AML-193 (cell line): Measurements from ENCODE around the gene PSMA7.
"Not testable (repeated sequence)": the region's sequence is repeated elsewhere in the genome, so short reads cannot be mapped to it uniquely, and the experiment has no call there.

ENCODE experiments used
- DNase-seq, 2 experiments: peaks; one replicate each; lab custom pipeline; 2025; lab: John Stamatoyannopoulos, UW

PSMA7 gene

DNA sequence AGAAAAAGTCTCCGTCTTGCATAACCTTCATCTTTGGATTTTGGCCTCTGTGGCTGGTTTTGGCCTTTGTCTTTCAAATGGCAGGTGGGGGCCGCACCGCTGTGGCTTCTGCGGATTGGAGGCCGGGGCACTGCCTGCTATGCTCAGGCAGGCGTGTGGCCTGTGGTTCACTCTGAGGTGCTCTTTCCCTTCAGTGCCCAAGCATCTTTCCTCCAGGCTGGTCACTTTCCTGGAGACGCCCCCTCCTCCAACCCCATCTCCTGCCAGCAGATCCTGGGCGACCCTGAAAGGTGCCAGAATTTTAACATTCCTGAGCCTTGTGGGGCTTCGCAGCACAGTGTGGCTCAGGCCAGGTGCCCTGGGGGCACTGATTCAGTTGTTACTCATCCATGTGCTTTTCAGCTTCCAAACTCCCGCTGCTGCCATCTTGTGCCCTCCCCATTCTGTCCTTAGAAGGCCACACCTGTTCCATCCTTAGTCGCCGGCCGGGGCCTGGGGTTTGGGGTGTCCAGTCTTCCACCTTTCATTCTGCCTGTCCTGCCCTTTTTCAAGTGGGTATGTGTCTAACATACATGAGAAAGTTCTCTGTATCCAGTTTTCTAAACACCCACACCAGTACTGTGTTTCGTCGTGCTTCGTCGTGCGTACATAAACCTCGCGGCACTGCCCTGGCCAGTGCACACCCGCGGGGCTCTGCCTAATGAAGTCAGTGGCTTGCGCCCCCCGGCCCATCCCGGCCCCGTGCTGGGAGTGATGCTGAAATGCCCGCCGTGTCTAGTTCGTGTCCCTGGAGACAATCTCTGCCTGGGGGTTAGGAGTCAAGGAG lies 12.4 kb upstream of the PSMA7 start:
- DNase-seq = no peak

DNA sequence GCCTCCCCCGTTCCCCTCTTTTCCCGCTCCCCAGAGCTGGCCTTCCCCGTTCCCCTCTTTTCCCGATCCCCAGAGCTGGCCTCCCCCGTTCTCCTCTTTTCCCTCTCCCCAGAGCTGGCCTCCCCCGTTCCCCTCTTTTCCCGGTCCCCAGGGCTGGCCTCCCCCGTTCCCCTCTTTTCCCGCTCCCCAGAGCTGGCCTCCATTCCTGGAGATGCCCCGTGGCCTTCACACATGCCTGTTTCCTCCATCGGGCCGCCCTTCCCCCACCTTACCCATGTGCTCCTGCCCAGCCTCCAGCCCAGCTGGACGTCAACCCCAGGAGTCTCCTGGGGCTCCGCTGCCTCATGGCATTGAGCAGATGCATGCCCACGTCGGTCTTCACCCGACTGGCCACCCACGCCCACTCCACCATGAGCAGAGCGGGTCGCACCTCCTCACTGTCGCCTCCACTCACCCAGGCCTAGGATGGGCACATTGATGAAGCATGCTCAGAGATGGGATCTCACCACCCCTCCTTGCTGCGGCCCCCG lies 8.7 kb upstream of the PSMA7 start:
- DNase-seq = no peak

DNA sequence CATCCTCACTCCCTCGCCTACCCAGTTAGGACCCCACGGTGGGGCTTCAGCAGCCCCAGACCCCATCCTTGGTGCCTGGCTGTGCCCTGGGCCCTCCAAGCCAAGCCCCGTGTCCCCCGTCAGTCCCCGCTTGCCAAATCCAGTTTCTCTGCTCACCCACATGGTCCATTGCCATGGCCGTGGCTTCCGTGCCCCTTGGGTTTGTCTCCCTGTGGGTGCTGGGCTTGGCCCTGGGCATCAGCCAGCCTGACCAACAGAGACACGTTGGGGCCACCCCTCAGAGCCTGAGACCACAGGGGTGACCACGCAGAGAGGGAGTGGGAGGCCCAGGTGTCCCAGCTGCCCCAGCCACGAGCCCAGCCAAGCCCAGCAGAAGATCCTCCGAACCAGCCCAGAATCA lies 8.0 kb upstream of the PSMA7 start:
- DNase-seq = no peak

DNA sequence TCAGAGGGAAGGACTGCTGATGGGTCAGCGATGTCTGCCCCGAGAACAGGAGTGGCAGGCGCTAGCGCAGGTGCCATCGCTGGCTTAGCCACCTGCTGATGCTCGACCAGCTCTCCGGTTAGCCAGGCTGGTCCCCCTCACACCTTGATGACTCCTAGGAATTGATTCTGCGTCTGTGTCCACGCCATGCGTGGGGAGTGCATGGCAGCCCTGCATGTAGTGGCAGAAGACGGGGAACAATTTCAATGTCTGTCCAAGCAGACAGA lies 7.0 kb upstream of the PSMA7 start:
- DNase-seq = no peak

DNA sequence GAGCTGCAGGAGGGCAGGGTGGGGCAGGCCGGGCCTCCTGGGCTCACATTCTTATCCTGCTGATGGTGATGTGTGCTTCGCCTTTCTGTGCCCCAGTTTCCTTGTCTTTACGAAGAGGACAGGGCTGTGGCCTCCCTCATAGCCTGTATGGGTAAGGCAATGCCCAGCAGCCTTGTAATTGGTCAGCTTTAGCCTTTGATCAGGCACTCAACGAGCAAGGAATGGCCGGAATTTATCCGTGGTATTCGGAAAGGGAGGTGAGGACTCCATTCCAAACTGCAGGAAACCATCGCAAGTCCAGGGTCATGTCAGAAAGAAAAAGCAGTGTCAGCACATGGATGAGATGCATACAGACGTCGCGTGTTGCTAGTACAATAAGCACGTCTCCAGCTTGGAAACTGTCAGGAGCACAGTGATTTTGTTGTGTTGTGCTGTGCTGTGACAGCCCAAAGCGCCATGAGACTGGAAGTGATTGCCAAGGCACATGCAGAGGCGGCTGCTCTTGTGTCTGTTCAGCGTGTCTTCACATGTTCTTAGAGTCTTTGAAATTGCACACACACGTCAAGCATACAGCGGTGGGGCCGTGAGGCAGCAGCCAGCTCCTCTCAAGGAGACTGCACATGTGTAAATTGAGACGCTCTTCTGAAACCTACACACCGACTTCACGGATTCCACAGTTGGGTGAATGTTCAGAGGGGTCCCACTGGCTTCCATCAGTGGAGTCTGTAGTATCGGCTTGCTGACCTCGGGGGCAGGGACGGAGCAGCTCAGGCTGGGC lies 6.5 kb upstream of the PSMA7 start:
- no peak for DNase-seq

DNA sequence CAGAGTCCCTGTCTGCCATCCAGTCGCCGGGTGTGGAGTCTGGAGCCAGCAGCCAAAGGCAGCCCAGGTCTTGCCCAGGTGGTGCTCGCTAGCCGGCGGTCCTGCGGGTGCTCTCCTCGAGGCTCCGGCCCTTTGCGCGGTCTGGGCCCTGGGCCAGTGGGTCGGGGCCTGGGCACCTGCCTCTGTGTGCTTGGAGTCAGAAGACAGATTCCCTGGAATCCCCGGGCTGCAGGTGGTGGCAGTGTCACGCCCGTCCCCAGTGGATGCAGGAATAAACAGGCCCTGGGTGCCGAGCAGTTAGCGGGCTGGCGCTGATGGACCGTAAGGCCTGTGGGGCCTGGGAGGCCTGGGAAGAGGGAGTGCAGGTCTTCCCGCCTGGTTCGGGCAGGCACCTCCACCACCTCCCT lies 5.7 kb upstream of the PSMA7 start:
- DNase-seq = no peak

DNA sequence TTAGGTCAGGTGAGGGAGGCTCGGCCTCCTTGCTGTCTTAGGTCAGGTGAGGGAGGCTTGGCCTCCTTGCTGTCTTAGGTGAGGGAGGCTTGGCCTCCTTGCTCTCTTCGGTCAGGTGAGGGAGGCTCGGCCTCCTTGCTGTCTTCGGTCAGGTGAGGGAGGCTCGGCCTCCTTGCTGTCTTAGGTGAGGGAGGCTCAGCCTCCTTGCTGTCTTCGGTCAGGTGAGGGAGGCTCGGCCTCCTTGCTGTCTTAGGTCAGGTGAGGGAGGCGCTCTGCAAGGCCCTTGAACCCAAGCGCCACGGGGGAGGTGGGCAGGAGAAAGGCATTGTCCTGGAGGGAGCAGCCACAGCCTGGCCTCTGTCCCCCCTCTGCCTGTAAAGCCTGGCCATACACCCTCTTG lies 5.2 kb upstream of the PSMA7 start:
- not testable (repeated sequence) for DNase-seq

DNA sequence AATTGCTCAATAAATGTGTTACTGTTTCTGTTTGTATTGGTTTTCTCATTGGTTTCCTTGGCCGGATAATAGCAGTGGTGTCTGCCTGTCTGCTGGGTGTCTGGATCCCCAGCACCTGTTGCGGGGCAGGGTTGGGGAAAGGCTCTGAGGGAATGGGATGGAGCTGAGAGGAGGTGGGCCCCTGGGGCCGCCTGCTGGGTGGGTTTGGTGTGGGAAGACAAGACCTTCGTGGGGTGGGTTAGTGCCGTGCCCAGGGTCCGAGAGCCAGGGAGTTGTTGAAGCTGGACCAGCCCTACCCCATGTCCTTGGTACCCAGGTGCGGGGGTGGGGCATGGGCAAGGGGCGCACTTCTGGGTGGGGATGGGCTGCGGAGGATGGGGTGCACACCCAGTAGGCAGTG lies 4.3 kb upstream of the PSMA7 start:
- DNase-seq = no peak

DNA sequence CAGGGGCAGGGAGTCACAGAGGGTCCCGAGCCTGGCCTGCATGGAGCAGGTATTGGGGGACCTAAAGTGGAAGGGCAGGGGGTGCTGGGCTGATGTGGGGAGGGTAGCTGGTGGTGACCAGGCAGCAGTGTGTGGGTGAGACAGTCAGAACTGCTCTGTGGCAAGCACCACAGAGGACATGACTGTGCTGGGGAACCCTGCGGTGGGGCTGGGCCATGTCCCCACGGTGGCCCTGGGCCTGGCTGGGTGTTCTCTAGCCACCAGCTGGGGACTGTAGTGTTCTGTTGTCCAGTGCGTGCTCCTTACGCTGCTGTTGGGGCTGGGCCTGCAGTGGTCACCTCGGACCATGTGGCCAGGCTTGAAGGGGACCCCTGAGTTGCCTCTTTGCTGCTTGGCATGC lies 3.9 kb upstream of the PSMA7 start:
- DNase-seq = no peak

DNA sequence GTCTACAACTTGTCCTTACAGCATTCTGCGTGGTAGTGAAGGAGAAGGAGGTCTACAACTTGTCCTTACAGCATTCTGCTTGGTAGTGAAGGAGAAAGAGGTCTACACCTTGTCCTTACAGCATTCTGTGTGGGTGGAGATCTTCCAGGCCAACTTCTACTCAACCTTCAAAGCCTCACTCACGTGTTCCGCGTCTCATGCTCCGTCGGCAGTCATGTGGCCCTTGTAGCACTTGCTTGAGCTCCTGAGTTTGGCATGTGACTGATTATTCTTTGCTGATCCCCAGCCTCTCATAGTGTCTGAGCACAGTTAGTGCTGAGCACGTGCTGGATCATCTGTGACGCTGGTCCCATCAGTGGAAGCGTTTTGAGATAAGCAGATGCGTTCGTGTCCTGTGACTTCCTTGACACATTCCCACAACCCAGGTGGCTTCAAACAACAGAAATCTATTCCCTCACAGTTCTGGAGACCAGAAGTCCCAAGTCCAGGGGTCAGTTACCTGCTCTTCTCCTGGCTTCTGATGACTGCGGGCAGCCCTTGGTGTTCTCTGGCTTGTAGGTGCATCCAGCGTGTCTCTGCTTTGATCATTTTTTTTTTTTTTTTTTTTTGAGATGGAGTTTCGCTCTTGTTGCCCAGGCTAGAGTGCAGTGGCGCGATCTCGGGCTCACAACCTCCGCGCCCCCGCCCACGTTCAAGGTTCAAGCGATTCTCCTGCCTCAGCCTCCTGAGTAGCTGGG lies 3.0 kb upstream of the PSMA7 start:
- DNase-seq = no peak

DNA sequence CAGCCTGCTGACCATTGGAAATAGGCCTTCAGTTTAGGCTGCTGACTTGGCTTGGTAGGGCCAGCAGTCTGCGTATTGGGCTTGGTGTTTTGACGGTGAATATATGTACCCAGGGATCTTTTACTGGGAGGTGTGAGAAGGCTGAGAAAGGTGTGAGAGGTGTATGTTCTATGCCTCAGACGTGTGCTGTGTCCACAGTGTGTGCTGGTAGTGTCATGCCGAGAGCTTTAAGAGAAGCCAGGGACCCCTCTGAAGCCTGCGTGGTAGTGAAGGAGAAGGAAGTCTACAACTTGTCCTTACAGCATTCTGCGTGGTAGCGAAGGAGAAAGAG lies 2.5 kb upstream of the PSMA7 start:
- no peak for DNase-seq

DNA sequence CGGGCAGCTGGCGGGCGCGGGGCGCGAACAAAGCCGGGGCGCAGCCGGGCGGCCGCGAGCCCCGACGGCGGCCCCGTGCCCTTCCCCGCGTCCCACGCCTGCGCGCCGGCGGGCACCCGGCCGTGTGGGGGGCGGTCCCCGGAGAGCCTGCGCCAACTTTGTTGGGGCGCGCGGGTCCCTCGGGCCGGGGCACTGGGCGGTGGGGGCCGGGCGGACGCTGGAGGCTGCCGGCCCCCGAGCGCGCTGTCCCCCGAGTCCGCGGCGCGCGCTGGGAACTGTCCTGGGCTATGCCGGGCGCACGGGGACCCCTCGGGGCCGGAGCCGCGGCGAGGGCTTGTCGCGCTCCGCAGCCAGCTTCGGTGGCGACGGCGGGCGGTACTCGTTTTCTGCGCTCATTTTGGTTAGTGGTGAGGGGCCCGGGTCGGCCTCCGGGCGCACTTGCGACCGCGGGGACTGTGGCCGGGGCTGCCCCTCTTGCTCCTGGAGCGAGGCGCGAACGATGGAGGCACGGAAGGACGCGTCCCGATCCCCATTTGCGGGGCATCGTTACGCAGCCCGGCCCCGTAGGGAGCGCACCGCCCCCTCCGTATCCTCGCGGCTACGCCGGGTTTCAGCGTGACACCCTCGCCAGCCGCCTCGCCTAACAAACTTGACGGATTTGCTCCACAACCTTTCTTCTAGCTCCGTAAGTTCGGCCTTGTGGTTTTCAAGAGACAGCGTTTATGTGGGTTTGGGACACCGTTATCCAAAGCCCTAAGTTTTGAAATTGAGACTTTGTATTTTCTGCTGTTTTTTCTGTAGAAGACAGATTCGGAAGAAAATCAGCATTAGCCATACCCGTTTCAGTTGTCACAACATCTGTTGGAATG lies 997 bp upstream of the PSMA7 start:
- peak; percentile 27 to 44 for DNase-seq

DNA sequence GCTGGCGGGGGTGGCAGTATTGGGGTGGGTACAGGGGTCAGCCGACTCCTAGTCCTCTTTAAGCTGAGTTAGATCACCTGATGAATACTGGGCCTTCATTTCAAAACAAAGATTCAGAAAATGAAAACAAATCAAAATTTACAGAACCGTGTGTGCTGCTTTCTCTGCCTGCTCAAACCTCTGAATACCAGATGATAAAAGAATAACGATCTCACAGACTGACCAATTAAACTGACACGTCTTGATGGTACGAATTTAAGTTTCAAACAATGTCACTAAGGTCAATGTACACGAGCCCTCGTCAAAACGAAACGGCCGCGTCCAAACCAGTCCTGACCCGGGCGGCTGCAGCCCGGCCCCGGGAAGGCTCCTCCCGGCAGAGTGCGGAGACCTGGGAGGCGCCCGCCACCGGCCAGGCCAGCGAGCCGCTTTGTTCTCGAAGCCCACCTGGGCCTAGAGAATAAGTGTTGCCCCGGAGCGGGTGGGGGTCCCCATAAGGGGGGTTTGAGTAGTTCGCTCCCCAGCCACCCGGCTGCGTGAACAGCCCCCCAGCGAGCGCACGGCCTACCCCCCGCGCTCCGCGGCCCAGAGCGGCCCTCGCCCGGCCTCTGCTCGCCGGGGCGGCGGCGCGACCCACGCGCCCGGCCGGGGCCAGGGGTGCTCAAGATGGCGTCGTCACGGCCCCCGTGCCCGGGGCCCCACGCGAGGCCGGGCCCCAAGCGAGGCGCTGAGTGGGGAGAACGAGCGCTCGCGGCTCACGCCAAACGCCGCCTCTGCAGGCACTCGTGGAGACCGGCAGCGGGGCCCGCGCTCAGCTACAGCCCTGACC lies 728 bp downstream of the PSMA7 start:
- no peak for DNase-seq

DNA sequence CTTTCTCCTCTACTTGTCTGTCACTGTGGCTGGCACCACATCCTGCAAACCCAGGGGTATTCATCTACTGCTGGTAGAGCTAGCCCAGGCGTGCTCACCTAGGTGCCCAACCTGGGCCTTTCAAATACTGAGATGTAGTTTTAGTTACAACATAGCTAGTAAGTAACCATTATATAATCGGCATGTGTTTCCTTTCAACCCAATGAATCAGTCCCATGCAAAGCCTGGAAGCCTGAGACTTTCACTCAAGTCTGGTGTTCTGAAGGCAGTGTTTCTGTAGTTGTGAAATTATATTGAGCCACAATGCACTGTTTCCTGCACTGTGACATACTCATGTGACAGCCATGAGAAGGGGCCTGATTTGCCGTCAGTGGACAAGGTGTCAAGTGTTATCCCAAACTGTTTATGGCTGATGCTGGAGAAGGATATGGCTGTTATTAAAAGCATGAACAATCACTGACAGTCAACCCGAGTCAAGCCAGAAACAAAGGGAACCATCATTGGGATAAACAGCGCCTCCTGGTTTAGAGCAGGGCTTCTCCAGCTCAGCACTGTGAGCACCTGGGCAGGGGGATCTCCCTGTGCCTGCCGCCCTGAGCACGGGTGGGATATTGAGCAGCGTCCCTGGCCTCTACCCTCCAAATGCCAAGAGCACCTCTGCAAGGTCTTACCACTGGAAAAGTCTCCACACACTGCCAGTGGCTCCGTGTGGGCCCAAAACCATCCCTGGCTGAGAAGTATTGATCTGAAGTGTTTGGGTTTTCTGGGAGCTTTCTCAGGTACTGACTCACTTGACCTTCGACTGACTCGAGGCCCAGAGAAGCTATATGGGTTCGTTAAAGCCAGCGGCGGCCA lies 1.6 kb downstream of the PSMA7 start:
- peak; percentile 30 to 45 for DNase-seq

DNA sequence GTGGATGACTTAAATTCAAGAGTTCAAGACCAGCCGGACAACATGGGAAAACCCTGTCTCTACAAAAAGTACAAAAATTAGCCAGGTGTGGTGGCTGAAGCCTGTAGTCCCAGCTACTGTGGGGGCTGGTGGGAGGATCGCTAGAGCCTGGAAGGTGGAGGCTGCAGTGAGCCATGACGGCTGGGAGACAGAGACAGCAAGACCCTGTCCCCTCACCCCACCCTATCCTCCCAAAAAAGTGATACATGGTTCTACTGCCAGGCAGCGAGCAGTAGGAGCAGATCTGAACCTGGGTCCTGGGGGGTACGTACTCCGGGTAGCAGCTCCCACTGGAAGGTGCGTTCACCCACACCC lies 2.2 kb downstream of the PSMA7 start:
- no peak for DNase-seq

DNA sequence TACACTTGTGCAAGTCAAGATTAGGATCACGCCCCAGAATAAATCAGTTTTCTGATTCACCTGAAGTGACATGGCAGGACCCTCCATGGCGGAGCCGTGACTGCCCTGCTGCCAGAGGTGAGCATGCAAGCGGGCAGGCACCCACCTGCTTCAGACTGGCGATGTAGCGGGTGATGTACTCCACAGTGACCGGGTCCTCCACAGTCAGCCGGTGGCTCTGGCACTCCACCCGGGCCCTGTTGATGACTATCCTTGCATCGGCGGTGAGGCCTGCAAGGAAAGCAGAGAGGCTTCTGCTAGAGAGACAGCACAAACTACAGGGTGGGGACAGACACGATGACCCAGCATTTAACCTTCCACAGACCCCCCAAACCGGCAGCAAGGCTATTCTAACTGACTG lies 3.6 kb downstream of the PSMA7 start:
- no peak for DNase-seq

DNA sequence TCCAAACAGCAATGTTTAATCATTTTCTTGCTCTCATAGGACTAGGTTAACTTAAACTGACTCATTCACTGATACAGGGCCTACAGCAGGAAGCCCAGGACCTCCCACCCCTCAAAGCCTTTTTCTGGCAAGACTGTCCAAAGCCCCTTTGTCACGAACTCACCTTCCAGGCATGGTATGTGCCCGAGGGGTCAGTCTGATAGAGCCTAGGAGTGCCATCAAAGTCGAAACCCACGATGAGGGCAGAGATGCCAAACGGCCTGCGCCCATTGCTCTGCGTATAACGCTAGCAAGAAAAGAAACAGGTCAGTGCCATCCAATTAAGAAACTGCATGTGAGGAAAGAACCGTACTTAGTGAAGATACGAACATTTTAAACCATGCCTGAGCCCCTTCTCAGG lies 4.3 kb downstream of the PSMA7 start:
- DNase-seq = no peak

DNA sequence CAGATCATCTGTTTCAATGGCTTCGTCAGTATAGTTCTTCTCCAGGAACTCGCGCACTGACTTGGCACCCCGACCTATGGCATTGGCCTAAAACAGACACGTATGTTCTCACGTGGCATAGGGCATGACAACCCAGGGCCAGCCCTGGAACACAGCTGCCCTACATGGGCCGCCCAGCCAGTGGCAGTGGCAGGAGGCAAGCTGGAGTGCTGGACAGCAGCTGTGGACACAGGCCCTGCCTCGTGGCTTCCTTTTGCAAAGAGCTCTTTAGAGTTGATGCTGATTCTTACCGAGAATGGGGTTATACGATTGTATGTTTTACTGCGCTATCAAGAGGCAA lies 5.0 kb downstream of the PSMA7 start:
- DNase-seq = no peak

DNA sequence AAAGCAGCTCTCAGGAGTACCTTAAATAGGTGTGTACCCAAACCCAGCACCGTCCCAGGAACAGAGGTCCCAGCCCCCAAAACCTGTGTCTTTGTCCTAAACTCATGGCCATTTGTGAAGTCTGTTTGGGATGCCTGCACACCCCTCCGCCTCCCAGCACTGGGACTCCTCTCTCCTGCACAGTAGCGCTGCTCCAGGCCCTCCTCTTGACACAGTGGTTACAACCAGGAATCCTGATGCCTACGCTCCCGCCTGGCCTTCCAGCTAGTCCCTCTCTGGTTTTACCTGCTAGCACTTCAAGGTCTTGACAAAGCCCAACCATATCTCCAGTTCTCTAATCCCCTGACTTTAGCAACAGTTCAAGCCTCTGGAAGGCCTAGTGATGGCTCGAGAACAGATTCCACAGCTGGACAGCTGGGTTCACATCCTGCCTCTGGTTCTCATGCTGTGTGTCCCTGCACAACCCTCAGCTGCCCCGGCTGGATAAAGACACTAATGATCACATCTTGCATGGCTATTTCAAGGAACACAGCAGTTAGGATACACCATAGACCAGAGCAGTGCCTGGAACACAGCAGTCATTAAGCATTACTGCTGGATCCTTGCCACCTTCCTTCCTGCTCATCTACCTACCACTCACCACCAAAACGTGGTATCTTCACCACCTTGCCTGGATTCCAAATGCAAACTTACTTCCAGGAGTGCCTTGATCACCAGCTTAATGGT lies 5.6 kb downstream of the PSMA7 start:
- no peak for DNase-seq

DNA sequence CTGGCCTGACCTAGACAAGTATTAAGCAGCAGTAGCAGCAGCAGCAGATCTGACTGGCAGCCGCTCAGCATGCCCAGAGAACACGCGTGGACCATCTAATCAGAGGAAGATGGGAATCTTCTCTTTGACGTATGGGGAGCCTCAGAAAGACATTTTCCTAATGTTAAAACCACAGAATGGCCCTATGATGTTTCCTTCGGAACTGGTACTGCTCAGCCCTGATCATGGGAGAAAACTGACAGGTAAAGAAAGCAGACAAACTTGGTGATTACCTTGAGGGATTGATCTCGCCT lies 6.2 kb downstream of the PSMA7 start:
- DNase-seq = no peak
